Adrenal gland (tissue), 5 donors: ENCODE results near the gene SCCPDH.

ENCODE experiments used
- POLR2A ChIP-seq, 2 donors: fragments of 450-650 bp; IDR thresholded peaks; one replicate each; pipeline ENCODE4 v1.6.1; 2017; ENCODE audit warnings: antibody characterized with exemption in 2 of 2, mild to moderate bottlenecking in 2 of 2, moderate library complexity in 1 of 2
- TF ChIP-seq, protein P1 (sequence below), 6 experiments: fragments of 450-650 bp in 4 of 6; fragments of 200-600 bp in 2 of 6; sonication (generic) in 1 of 6; IDR thresholded peaks; 1 replicate in 5 of 6; 2 replicates in 1 of 6; pipeline versions ENCODE4 v1.5.1 to v1.8.0; 2016 to 2021; ENCODE audit warnings: antibody characterized with exemption in 6 of 6, mild to moderate bottlenecking in 2 of 6, moderate library complexity in 1 of 6
- donor health status: DM: no; HTN: no; CAD: no.

DNA sequence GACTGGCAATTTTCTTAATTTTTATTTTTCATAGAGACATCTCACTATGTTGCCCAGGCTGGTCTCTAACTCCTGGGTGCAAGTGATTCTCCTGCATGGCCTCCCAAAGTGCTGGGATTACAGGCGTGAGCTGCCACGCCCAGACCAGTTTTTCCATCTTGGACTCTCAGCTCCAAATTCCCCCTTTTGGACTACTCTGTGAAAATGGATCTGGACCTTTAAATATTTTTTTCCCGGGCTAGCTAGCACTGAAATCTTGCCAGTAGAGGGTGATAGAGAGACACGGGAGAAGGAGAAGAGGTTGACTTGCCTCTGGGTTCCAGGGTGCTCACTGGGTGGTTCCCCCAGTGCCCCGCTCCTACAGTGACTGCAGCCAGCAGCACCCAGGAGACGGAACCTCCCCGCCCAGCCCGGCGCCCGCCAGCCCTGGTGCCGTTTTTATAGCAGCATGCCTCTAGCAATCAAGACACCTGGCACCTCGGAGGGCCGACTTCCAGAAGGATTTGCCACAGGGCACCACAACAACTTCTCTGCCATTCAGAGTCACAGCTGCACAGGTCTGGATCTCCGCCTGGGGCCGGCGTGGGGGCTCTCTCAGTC, 34.7 kb upstream of the SCCPDH start:
- TF ChIP-seq, protein P1, sequence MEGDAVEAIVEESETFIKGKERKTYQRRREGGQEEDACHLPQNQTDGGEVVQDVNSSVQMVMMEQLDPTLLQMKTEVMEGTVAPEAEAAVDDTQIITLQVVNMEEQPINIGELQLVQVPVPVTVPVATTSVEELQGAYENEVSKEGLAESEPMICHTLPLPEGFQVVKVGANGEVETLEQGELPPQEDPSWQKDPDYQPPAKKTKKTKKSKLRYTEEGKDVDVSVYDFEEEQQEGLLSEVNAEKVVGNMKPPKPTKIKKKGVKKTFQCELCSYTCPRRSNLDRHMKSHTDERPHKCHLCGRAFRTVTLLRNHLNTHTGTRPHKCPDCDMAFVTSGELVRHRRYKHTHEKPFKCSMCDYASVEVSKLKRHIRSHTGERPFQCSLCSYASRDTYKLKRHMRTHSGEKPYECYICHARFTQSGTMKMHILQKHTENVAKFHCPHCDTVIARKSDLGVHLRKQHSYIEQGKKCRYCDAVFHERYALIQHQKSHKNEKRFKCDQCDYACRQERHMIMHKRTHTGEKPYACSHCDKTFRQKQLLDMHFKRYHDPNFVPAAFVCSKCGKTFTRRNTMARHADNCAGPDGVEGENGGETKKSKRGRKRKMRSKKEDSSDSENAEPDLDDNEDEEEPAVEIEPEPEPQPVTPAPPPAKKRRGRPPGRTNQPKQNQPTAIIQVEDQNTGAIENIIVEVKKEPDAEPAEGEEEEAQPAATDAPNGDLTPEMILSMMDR (IDR thresholded peaks at IDR 0.05) = peak; percentile 68 to 84 (median 78)
- TF ChIP-seq POLR2A (IDR thresholded peaks at IDR 0.05) = no peak
